ENCODE measurements around the gene SHC3. TPM values are rescaled to one million over a fixed set of nuclear protein-coding genes. Genes with fewer than 3 reads are reported as not detected.

SHC3 gene
- total RNA-seq, 2 donors from 2014 or later: 0.95 to 1.3 TPM

DNA sequence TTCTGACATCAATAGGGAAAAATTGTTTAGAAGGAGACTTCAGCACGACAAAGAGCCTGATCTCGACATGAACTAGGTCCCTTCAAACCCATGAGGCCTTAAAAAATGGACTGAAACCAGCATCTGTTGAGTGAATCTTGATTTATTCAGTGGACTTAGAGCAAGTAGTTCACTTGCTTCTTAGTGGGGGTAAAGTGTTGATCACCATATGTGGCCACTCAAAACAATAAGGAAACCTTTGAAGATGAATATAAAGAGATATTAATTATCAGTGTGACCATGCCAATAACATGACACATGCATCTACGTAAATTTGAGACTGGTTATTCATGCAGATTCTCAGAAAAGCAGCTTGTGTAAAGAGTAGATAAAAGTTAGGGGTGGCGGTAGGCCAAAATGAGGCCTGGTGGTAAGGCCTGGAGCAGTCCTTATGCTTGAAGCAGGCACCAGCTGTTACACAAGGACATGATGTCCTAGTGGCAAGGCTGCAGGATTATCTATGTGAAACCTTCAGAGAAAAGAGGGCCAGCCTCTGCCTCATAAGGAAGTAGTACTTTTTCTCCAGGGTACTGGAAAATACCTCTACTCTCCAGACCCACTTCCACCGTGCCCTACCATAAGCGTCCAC is 126.0 kb downstream of the SHC3 start:
- H3K9me3 ChIP-seq (ENCODE audit: control insufficient read depth, low read length): no peaks in the 10 kb centered on the region
- Mint-ChIP-seq H3K4me1 (peaks cover 4% of the 10 kb centered on the region), H3K4me3 (no peak overlapping the region), H3K27ac (no peak overlapping the region), H3K9me3 (no peaks in the 10 kb centered on the region), H3K27me3 (ENCODE audit: insufficient read depth) (no peaks in the 10 kb centered on the region), H3K36me3 (ENCODE audit: low read depth) (no peaks in the 10 kb centered on the region)
- H3K4me1 ChIP-seq (ENCODE audit: control insufficient read depth, insufficient read depth, low read length): no peaks in the 10 kb centered on the region
- no peaks in the 10 kb centered on the region for H3K27me3 ChIP-seq (ENCODE audit: control insufficient read depth, insufficient read depth, low read length, poor library complexity, severe bottlenecking)
- WGBS, 2 experiments (ENCODE audit: insufficient coverage in 1 of 2, insufficient read length in 1 of 2): 91 to 100% methylated on average over 3 to 6 of the region's 6 CpGs
- H3K27ac ChIP-seq (ENCODE audit: low read depth, low read length): no peak overlapping the region
- no peak for DNase-seq
- TF ChIP-seq CTCF (conservative IDR thresholded peaks at IDR 0.05): no peak
- H3K4me3 ChIP-seq (ENCODE audit: low read length): no peak overlapping the region
- H3K36me3 ChIP-seq (ENCODE audit: control insufficient read depth, insufficient read depth, low read length): no peaks in the 10 kb centered on the region
- H3K9ac ChIP-seq (ENCODE audit: extremely low read depth, low read length, poor library complexity, severe bottlenecking): no peak overlapping the region

DNA sequence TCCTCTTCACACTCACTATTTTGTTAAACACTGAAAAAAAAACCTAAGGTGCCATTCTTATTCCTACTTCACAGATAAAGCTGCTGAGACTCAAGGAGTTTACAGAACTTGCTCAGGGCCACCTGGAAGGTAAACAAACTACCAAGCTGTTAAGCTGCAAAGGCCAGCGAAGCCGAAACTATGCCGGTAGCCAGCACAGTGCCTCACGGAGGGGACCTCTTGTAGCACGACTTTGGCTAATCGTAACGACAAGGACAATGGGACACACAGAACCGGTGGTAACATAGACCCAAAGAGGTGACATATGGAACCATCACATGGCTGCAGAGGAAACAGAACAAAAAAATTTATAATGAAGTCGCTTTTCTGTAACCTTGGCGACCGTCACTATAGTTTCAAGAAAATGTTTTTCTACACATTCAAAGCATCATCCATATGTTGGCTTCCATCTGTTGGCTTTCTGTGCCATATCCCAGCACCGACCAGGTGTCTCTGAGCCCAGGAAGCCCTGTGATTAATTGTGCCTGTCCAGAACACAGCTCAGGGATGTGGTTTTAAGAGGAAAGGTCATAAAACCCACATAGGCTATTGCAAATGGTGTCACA is 127.1 kb downstream of the SHC3 start:
- H3K9me3 ChIP-seq (ENCODE audit: control insufficient read depth, low read length): no peaks in the 10 kb centered on the region
- Mint-ChIP-seq H3K9me3 (no peaks in the 10 kb centered on the region), H3K36me3 (ENCODE audit: low read depth) (no peaks in the 10 kb centered on the region), H3K27me3 (ENCODE audit: insufficient read depth) (no peaks in the 10 kb centered on the region), H3K4me1 (peaks cover 4% of the 10 kb centered on the region), H3K27ac (no peak overlapping the region), H3K4me3 (no peak overlapping the region)
- no peak for DNase-seq
- no peaks in the 10 kb centered on the region for H3K4me1 ChIP-seq (ENCODE audit: control insufficient read depth, insufficient read depth, low read length)
- no peak overlapping the region for H3K9ac ChIP-seq (ENCODE audit: extremely low read depth, low read length, poor library complexity, severe bottlenecking)
- no peaks in the 10 kb centered on the region for H3K27me3 ChIP-seq (ENCODE audit: control insufficient read depth, insufficient read depth, low read length, poor library complexity, severe bottlenecking)
- H3K36me3 ChIP-seq (ENCODE audit: control insufficient read depth, insufficient read depth, low read length): no peaks in the 10 kb centered on the region
- no peak overlapping the region for H3K27ac ChIP-seq (ENCODE audit: low read depth, low read length)
- TF ChIP-seq CTCF (conservative IDR thresholded peaks at IDR 0.05): peak; percentile 20
- WGBS, 2 experiments (ENCODE audit: insufficient coverage in 1 of 2, insufficient read length in 1 of 2): 92 to 96% methylated on average over 9 to 12 of the region's 12 CpGs
- no peak overlapping the region for H3K4me3 ChIP-seq (ENCODE audit: low read length)

DNA sequence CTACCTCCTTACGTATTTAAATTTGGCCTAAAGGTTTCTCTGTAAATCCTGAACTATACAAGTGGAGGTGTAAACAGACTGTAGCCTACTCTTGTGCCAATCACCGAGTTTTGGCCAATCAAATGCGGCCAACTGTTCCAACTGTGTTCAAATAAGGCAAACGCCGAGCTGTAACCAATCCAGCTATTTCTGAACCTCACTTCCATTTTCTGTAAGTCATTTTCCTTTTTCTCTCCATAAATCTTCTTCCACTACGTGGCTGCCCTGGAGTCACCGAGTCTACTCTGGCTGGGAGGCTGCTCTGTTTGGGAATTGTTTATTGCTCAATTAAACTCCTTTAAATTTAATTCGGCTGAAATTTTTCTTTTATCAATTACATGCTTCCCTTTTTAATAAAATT is 129.0 kb downstream of the SHC3 start:
- H3K4me3 Mint-ChIP-seq: no peak overlapping the region

More for the DNA sequence above, 129.0 kb downstream of the SHC3 start:
- no peak for DNase-seq
- H3K27me3 ChIP-seq (ENCODE audit: control insufficient read depth, insufficient read depth, low read length, poor library complexity, severe bottlenecking): no peaks in the 10 kb centered on the region
- Mint-ChIP-seq H3K27me3 (ENCODE audit: insufficient read depth) (no peaks in the 10 kb centered on the region), H3K9me3 (no peaks in the 10 kb centered on the region), H3K27ac (no peak overlapping the region), H3K36me3 (ENCODE audit: low read depth) (no peaks in the 10 kb centered on the region), H3K4me1 (peaks cover 4% of the 10 kb centered on the region)
- no peaks in the 10 kb centered on the region for H3K36me3 ChIP-seq (ENCODE audit: control insufficient read depth, insufficient read depth, low read length)
- H3K27ac ChIP-seq (ENCODE audit: low read depth, low read length): no peak overlapping the region
- H3K9me3 ChIP-seq (ENCODE audit: control insufficient read depth, low read length): no peaks in the 10 kb centered on the region
- no peak for TF ChIP-seq CTCF (conservative IDR thresholded peaks at IDR 0.05)
- 78 to 95% methylated on average over 4 to 8 of the region's 8 CpGs for WGBS, 2 experiments (ENCODE audit: insufficient coverage in 1 of 2, insufficient read length in 1 of 2)
- H3K9ac ChIP-seq (ENCODE audit: extremely low read depth, low read length, poor library complexity, severe bottlenecking): no peak overlapping the region
- no peak overlapping the region for H3K4me3 ChIP-seq (ENCODE audit: low read length)
- H3K4me1 ChIP-seq (ENCODE audit: control insufficient read depth, insufficient read depth, low read length): no peaks in the 10 kb centered on the region
